Transverse colon (tissue), 4 donors: ENCODE measurements around the gene KIAA1328.

Experiments used
- CTCF ChIP-seq, 5 experiments: fragments of 200-600 bp in 3 of 5; fragments of 450-650 bp in 2 of 5; sonication (generic) in 3 of 5; IDR thresholded peaks; 1 replicate in 2 of 5; 2 replicates in 3 of 5; pipeline ENCODE4 v1.5.1; 2016 to 2017; ENCODE audit warnings: antibody characterized with exemption in 5 of 5, inconsistent platforms in 3 of 5, mild to moderate bottlenecking in 2 of 5, moderate library complexity in 1 of 5
- POLR2A ChIP-seq: fragments of 450-650 bp; IDR thresholded peaks from one replicate; pipeline ENCODE4 v1.6.1; 2016; ENCODE audit warnings: antibody characterized with exemption, mild to moderate bottlenecking, moderate library complexity
- POLR2AphosphoS5 ChIP-seq, 3 donors: sonication (generic); formaldehyde crosslinking; IDR thresholded peaks; one replicate each; pipeline ENCODE4 v1.6.1; 2016; ENCODE audit warnings: antibody characterized with exemption in 3 of 3

- TF ChIP-seq CTCF (IDR thresholded peaks at IDR 0.05) (no peak), POLR2A (no peak), POLR2AphosphoS5 (IDR thresholded peaks at IDR 0.05) (no peak)
These were observed 316.0 kb downstream of the KIAA1328 start for GRCh38 chr18:37144921-37145320.
